Pancreas (tissue), 10 donors: ENCODE data around the gene EPB41L4A. TPM values are rescaled to one million over a fixed set of nuclear protein-coding genes. Genes with fewer than 3 reads are reported as not detected.

Experiments
- ATAC-seq, 4 donors: fragments of 200-7000 bp; cut with Tn5 transposase; one replicate each; pipeline versions ENCODE4 v1.8.0 to v1.9.1; 2020; ENCODE audit warnings: mild to moderate bottlenecking in 4 of 4, moderate library complexity in 4 of 4
- DNase-seq, 6 donors: peaks; one replicate each; pipeline ENCODE4 v3.0.0-alpha.2; 2020
- FAIRE-seq: peaks from 2 replicates; lab custom pipeline; 2012; peaks lifted over from hg19 to GRCh38; lab: Jason Lieb, UNC
- H3K27ac ChIP-seq, 4 donors: fragments of 200-600 bp; sonication (generic); 1 replicate in 3 of 4; 2 replicates in 1 of 4; pipeline versions ENCODE4 v1.5.0 to v1.8.0; 2020
- H3K27me3 ChIP-seq, 4 donors: fragments of 200-600 bp; one replicate each; pipeline ENCODE4 v1.8.0; 2021
- H3K36me3 ChIP-seq, 3 donors: fragments of 200-600 bp; sonication (generic) in 1 of 3; one replicate each; pipeline versions ENCODE4 v1.5.0 to v1.8.0; 2020 to 2021
- H3K4me1 ChIP-seq, 3 donors: fragments of 200-600 bp; one replicate each; pipeline ENCODE4 v1.8.0; 2021
- H3K4me3 ChIP-seq, 4 donors: fragments of 200-600 bp; sonication (generic) in 2 of 4; one replicate each; pipeline versions ENCODE4 v1.5.0 to v1.8.0; 2020 to 2021
- H3K9me3 ChIP-seq, 4 donors: fragments of 200-600 bp; one replicate each; pipeline ENCODE4 v1.8.0; 2021
- WGBS, 2 donors: extraction: QIAGEN DNeasy Blood & Tissue Kit; methylation state at CpG; one replicate each; pipeline ENCODE4 v1.1.7; 2013; 5-methylcytosine and 5-hydroxymethylcytosine counted together
- intact Hi-C, 3 donors: fragments of 100-400 bp; cut with DNase I; formaldehyde crosslinking; loops; one replicate each; pipeline versions ENCODE4 v1.11.1 to v1.14.2; 2022
- polyA plus RNA-seq, 2 donors: library from polyadenylated mRNA; stranded (reverse); fragments of 200-250 nt; gene quantifications; one replicate each; pipeline ENCODE4 v1.2.3, GENCODE V29; 2013
- total RNA-seq, 6 donors: library from RNA; stranded (reverse); fragmentation: NEBNext Ultra II Directional in 4 of 6; extraction: Animal tissue kit (Norgen Biotek cat#: 25700) in 4 of 6; gene quantifications; one replicate each; pipeline versions ENCODE4 v1.2.1 to v1.2.4, GENCODE V29; 2021 to 2023
- TF ChIP-seq, protein P1 (sequence below), 4 donors: fragments of 200-600 bp; sonication (generic) in 3 of 4; IDR thresholded peaks; one replicate each; pipeline versions ENCODE4 v1.5.0 to v1.8.0; 2021; ENCODE audit warnings: antibody characterized with exemption in 4 of 4
- donor health status: healthy with polysubstance abuse.
- donor health status: DM: no; HTN: no; CAD: no; lungs with moderate emphysema.
- donor health status: DM: no; HTN: no; CAD: no.
- donor health status: control.
- donor health status: control.
- donor health status: Bipolar disorder and iron deficiency.
- donor health status: DM: yes; HTN: yes; CAD: no.
- donor health status: DM: no; HTN: no; CAD: no.
- donor health status: DM: no; HTN: no; CAD: no.
- donor health status: DM: yes; HTN: yes; CAD: no.

The EPB41L4A gene
- total and polyA plus RNA-seq, 8 donors = 4.4 to 23.4 (median 6.9) TPM

DNA sequence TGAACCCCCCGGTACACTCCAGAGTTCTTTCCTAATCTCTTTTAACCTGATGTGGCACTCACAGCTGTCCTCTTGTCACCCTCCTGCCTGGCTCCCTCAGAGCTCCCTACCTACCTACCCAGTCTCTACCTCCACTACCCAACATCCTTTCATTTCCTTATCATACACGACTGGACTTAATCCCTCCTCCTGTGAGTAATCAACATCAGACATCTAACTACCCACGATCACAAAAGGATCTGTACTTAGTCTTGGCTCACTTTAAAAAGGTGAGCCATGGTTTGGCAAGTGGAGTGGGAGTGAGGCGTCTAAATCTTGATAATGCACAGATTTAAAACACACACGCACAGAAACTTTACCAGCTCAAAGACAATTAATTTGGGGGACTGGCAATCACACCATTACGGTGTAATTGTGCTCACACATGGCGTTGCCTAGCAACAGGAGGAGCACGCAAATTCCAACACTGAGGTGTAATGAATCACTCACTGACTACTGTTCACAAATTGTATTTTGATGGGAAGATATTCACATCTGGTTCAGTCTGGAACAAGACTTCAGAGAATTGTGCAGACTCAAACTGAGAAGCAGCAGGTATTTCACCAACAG lies 235.9 kb downstream of the EPB41L4A start:
- peak in 2 of 6 donors; percentile 10 to 27 for DNase-seq
- FAIRE-seq = no peak
- H3K27ac ChIP-seq = peak overlapping the region in 3 of 4 donors; percentile 6 to 23 (median 15)
- H3K4me3 ChIP-seq = no peak overlapping the region
- no peaks in the 10 kb centered on the region for H3K9me3 ChIP-seq
- peak; percentile 70 to 82 (median 78) for ATAC-seq
- TF ChIP-seq, protein P1, sequence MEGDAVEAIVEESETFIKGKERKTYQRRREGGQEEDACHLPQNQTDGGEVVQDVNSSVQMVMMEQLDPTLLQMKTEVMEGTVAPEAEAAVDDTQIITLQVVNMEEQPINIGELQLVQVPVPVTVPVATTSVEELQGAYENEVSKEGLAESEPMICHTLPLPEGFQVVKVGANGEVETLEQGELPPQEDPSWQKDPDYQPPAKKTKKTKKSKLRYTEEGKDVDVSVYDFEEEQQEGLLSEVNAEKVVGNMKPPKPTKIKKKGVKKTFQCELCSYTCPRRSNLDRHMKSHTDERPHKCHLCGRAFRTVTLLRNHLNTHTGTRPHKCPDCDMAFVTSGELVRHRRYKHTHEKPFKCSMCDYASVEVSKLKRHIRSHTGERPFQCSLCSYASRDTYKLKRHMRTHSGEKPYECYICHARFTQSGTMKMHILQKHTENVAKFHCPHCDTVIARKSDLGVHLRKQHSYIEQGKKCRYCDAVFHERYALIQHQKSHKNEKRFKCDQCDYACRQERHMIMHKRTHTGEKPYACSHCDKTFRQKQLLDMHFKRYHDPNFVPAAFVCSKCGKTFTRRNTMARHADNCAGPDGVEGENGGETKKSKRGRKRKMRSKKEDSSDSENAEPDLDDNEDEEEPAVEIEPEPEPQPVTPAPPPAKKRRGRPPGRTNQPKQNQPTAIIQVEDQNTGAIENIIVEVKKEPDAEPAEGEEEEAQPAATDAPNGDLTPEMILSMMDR (IDR thresholded peaks at IDR 0.05) = no peak
- no peaks in the 10 kb centered on the region for H3K36me3 ChIP-seq
- H3K27me3 ChIP-seq = no peaks in the 10 kb centered on the region
- WGBS, 2 donors = 26 to 35% methylated on average over 8 of the region's 8 CpGs
- no peaks in the 10 kb centered on the region for H3K4me1 ChIP-seq
- intact Hi-C loops = no loop called here

DNA sequence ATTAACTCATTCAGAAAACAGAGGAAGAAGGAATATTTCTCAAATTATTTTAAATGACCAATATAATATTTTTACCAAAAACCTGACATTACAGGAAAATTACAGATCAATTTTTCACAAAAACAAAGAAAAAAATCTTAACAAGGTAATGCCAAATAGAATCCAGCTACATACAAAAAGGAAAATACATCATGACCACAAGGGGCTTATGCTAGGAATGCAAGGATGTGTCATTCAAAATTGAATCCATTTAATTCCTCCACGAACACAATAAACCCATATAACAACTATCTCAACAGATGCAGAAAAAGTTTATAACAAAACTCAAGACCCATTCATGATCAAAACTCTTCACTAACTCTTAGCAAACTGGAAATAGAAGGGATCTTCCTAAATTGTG lies 239.8 kb downstream of the EPB41L4A start:
- ATAC-seq (no peak), FAIRE-seq (no peak), DNase-seq (no peak)
- H3K4me1 ChIP-seq = no peaks in the 10 kb centered on the region
- no peaks in the 10 kb centered on the region for H3K27me3 ChIP-seq
- intact Hi-C loops = no loop called here
- no peaks in the 10 kb centered on the region for H3K36me3 ChIP-seq
- WGBS, 2 donors = 81 to 91% methylated on average over 1 of the region's 1 CpG
- TF ChIP-seq, protein P1 (IDR thresholded peaks at IDR 0.05) = no peak
- H3K27ac ChIP-seq = no peak overlapping the region
- no peaks in the 10 kb centered on the region for H3K9me3 ChIP-seq
- H3K4me3 ChIP-seq = no peak overlapping the region

DNA sequence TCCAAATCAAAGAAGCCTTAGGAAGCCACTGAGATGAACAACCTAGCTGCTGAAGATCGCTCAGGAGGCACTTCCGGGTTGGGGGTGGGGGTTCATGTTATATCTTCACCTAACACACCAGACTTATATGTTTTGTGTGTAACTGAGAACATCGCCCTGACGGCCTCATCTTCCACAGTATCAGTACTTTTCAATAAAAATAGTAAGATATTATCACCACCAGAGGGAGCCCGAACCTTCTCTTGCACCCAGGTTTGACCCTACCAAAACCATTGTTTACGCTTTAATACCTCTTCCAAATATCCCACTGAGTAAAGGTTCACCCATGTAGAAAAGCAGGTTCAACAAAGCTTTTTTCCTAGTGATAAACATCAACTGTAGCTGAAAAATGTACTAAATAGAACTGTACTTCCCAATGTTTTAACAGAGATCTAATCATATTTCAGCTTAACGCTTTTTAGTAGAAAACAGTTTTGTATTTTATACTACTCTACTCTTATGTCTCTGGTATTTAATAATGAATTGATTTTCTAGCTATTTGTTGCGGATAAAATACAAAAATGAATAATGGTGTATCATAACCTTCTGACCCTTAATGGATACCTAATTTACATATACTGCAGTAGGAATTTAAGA lies 244.0 kb downstream of the EPB41L4A start:
- H3K4me3 ChIP-seq = no peak overlapping the region
- intact Hi-C loops = no loop called here
- WGBS, 2 donors = 16 to 19% methylated on average over 8 of the region's 8 CpGs
- no peaks in the 10 kb centered on the region for H3K9me3 ChIP-seq
- H3K36me3 ChIP-seq = no peaks in the 10 kb centered on the region
- FAIRE-seq = peak; percentile 20
- ATAC-seq = peak; percentile 60 to 89 (median 82)
- DNase-seq = peak in 1 of 6 donors; percentile 33
- H3K27ac ChIP-seq = no peak overlapping the region
- TF ChIP-seq, protein P1 (IDR thresholded peaks at IDR 0.05) = peak; percentile 30 to 56 (median 34)
- H3K27me3 ChIP-seq = no peaks in the 10 kb centered on the region
- H3K4me1 ChIP-seq = no peaks in the 10 kb centered on the region

DNA sequence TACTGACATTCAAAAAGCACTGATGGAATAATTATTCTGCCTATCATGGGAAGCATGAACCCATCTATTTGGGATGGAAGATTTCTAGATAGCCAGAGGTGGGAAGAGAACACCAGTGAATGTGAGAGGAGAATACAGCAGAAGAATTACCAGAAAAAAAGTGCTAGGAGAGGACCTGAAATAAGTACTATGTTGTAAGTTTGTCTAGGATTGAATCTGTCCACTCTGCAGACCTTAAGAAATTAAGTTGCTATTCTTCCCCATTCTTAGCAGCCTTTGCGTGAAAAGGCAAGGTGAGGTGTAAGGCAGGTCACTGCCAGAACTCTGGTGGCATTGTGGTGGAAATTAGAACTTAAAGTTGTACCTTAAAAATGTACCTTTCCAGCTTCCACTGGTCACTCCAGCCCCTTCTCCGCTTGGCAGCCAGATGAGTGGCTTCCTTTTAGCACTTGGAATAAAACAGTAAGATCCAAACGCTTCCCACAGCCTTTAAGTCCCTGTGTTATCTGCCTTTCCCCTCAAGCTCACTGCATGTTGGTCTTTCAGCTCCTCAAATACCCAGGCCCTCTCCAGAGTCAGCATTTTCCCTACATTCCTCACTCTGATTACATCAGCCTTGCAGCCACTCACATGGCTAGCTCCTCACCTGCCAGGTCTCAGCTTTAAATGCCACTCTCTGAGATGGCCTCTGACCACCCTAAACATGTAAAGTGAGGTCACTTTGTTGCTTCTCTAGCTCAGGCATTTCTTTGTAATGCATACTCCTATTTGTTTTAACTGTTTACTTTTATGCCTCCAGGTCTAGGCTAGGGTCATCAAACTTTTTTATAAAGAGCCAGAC lies 253.0 kb downstream of the EPB41L4A start:
- Histone ChIP-seq H3K4me3 (no peak overlapping the region), H3K36me3 (peaks cover 0 to 48% (median 22%) of the 10 kb centered on the region in 3 donors), H3K9me3 (no peaks in the 10 kb centered on the region), H3K27me3 (no peaks in the 10 kb centered on the region), H3K27ac (no peak overlapping the region), H3K4me1 (peaks cover 5 to 13% (median 11%) of the 10 kb centered on the region in 3 donors)
- WGBS, 2 donors = 79 to 82% methylated on average over 3 of the region's 3 CpGs
- TF ChIP-seq, protein P1 (IDR thresholded peaks at IDR 0.05) = no peak
- ATAC-seq (peak in 1 of 4 donors; percentile 33), FAIRE-seq (no peak), DNase-seq (no peak)
- intact Hi-C loops = no loop called here
